Measurements from ENCODE around the gene CREB3L2. TPM values are rescaled to one million over a fixed set of nuclear protein-coding genes. Genes with fewer than 3 reads are reported as not detected.

Gene CREB3L2
- total and polyA plus RNA-seq, 11 donors, result 4.0 to 40.6 (median 21.8) TPM

GRCh38 chr7:137962491-137962874, 39.4 kb downstream of the CREB3L2 start:
- 82 to 90% (median 88%) methylated on average over 5 of the region's 5 CpGs for WGBS, 4 donors
- intact Hi-C loops (cut with DNase I), result loop anchor here in 1 of 10 donors (10.0 kb wide), 1 partner anchor 48 kb away; no protein-coding TSS in a partner anchor
- TF ChIP-seq POLR2A (IDR thresholded peaks at IDR 0.05) (no peak), CTCF (IDR thresholded peaks at IDR 0.05) (no peak)
- Histone ChIP-seq H3K27ac (no peak overlapping the region), H3K36me3 (peaks cover 0 to 10% (median 0%) of the 10 kb centered on the region in 9 donors), H3K4me3 (no peak overlapping the region), H3K9me3 (no peaks in the 10 kb centered on the region), H3K4me1 (peaks cover 0 to 64% (median 33%) of the 10 kb centered on the region in 12 donors), H3K27me3 (no peaks in the 10 kb centered on the region)
- ATAC-seq, result no peak
- no peak for DNase-seq

- Histone ChIP-seq H3K36me3 (peaks cover 0 to 10% (median 0%) of the 10 kb centered on the region in 9 donors), H3K27me3 (no peaks in the 10 kb centered on the region), H3K9me3 (no peaks in the 10 kb centered on the region), H3K4me3 (no peak overlapping the region), H3K4me1 (peaks cover 0 to 66% (median 25%) of the 10 kb centered on the region in 12 donors), H3K27ac (no peak overlapping the region)
- WGBS, 4 donors, result 90 to 94% (median 91%) methylated on average over 11 of the region's 11 CpGs
- DNase-seq, result peak in 1 of 5 donors; percentile 27
- ATAC-seq, result peak in 3 of 4 donors; percentile 12 to 68 (median 44)
- intact Hi-C loops (cut with DNase I), result loop anchor here in 1 of 10 donors (10.0 kb wide), 1 partner anchor 47 kb away; no protein-coding TSS in a partner anchor
- no peak for TF ChIP-seq CTCF (IDR thresholded peaks at IDR 0.05)
- TF ChIP-seq POLR2A (IDR thresholded peaks at IDR 0.05), result no peak
These were observed 40.4 kb downstream of the CREB3L2 start for GRCh38 chr7:137961200-137962177.

- intact Hi-C loops (cut with DNase I), result loop anchor here in 1 of 10 donors (10.0 kb wide), 1 partner anchor 45 kb away; no protein-coding TSS in a partner anchor
- Histone ChIP-seq H3K27me3 (no peaks in the 10 kb centered on the region), H3K4me1 (peaks cover 0 to 65% (median 27%) of the 10 kb centered on the region in 12 donors), H3K36me3 (peaks cover 0 to 10% (median 0%) of the 10 kb centered on the region in 9 donors), H3K4me3 (no peak overlapping the region), H3K9me3 (no peaks in the 10 kb centered on the region), H3K27ac (no peak overlapping the region)
- DNase-seq (no peak), ATAC-seq (no peak)
- WGBS, 4 donors, result 85 to 93% (median 88%) methylated on average over 1 of the region's 1 CpG
- no peak for TF ChIP-seq CTCF (IDR thresholded peaks at IDR 0.05)
- TF ChIP-seq POLR2A (IDR thresholded peaks at IDR 0.05), result no peak
These were observed 41.9 kb downstream of the CREB3L2 start for GRCh38 chr7:137960020-137960419.
